Hepatocyte (in vitro differentiated cells): ENCODE results near the gene DNAJC30.

ENCODE experiments used
- EZH2 ChIP-seq: fragments of 200-600 bp; sonication (generic); IDR thresholded peaks from 2 replicates; pipeline ENCODE4 v1.6.1; 2016; ENCODE audit warnings: antibody characterized with exemption, mild to moderate bottlenecking, borderline replicate concordance
- EZH2phosphoT487 ChIP-seq: fragments of 200-600 bp; sonication (generic); IDR thresholded peaks from one replicate; pipeline ENCODE4 v1.6.1; 2018; ENCODE audit warnings: antibody characterized with exemption, mild to moderate bottlenecking, low read depth, moderate library complexity; ENCODE audit not compliant: unreplicated experiment, severe bottlenecking
- TF ChIP-seq, protein P1 (sequence below): fragments of 200-600 bp; sonication (generic); IDR thresholded peaks from 2 replicates; pipeline ENCODE4 v1.5.1; 2016; ENCODE audit warnings: antibody characterized with exemption, mild to moderate bottlenecking; ENCODE audit not compliant: poor library complexity

DNA sequence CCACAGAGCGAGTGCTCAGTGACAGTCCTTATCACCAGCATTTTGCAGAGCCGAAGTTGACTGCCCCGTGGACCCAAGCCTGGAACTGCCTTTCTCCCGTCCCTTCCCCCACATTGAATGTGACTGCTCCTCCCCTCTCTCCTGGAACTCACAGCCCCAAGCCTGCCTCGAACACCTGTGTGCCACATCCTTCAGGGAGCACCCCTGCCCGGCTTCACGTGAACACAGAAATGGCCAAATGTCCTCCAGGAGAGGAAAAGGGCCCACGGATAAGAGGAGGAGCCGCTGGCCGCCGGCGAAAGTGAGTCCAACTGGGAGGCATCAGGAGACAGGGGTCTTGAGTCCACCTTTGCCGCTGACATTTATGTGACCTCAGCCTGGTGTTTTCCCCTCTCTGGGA lies 20.0 kb upstream of the DNAJC30 start:
- TF ChIP-seq, protein P1, sequence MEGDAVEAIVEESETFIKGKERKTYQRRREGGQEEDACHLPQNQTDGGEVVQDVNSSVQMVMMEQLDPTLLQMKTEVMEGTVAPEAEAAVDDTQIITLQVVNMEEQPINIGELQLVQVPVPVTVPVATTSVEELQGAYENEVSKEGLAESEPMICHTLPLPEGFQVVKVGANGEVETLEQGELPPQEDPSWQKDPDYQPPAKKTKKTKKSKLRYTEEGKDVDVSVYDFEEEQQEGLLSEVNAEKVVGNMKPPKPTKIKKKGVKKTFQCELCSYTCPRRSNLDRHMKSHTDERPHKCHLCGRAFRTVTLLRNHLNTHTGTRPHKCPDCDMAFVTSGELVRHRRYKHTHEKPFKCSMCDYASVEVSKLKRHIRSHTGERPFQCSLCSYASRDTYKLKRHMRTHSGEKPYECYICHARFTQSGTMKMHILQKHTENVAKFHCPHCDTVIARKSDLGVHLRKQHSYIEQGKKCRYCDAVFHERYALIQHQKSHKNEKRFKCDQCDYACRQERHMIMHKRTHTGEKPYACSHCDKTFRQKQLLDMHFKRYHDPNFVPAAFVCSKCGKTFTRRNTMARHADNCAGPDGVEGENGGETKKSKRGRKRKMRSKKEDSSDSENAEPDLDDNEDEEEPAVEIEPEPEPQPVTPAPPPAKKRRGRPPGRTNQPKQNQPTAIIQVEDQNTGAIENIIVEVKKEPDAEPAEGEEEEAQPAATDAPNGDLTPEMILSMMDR = no peak
- TF ChIP-seq EZH2 = no peak
- no peak for TF ChIP-seq EZH2phosphoT487
